Erythroblast (primary cell): ENCODE data around the gene PTPRN2.

Experiments
- GATA1 ChIP-seq: IDR thresholded peaks from 2 replicates; pipeline ENCODE4 v1.6.1; 2011; ENCODE audit warnings: low read depth, mild to moderate bottlenecking, control low read depth, low read length, moderate library complexity
- POLR2A ChIP-seq: IDR thresholded peaks from 2 replicates; pipeline ENCODE4 v1.6.1; 2011; ENCODE audit warnings: mild to moderate bottlenecking, low read length

DNA sequence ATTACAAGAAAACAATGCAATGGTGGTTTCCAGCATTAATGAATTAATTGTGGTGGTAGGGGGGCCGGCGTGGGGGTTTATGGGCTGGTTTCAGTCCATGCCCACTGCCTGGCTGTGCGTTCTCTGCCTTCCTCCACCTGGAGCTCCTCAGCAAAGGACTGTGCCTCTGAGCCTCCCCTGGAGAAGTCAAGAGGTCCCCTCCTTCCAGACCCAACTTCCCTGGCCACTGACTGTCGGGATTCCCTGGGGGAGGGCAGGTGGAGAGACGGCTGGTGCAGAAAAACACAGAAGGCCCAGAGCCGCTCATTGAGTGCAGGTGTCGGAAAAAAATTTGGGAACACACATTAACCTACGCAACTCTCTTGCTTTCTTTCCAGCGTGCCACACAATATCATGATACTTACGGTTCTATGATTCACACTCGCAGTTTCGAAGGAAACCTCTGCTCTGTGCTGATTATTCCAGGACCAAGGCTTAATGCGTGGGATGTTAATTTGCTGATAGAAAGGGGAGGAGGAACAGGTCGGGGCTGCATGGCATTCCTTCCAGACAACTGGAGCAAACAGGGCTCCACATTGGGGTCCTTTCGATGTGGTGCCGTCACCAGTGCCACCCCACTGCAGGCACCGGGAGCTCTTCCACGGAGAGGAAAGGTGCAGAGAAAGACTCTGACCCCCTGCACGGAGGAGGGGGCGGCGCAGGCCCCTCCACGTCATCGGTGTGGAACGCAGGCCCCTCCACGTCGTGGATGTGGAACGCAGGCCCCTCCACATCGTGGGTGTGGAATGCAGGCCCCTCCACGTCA, 744.1 kb downstream of the PTPRN2 start:
- TF ChIP-seq POLR2A = no peak
- TF ChIP-seq GATA1 = no peak
